IPS-18c (cell line): ENCODE results near the gene RAD51D.
"Not testable (repeated sequence)": the region's sequence is repeated elsewhere in the genome, so short reads cannot be mapped to it uniquely, and the experiment has no call there.

Experiments
- H3K4me3 ChIP-seq: 2 replicates; pipeline ENCODE4 v1.7.0; 2013; ENCODE audit warnings: low read depth, mild to moderate bottlenecking, low read length, moderate library complexity; ENCODE audit not compliant: insufficient read depth
- H3K9me3 ChIP-seq: one replicate; pipeline ENCODE4 v1.6.1; 2013; ENCODE audit warnings: mild to moderate bottlenecking, low read length, moderate library complexity; ENCODE audit not compliant: control insufficient read depth, insufficient read depth

The RAD51D gene

DNA sequence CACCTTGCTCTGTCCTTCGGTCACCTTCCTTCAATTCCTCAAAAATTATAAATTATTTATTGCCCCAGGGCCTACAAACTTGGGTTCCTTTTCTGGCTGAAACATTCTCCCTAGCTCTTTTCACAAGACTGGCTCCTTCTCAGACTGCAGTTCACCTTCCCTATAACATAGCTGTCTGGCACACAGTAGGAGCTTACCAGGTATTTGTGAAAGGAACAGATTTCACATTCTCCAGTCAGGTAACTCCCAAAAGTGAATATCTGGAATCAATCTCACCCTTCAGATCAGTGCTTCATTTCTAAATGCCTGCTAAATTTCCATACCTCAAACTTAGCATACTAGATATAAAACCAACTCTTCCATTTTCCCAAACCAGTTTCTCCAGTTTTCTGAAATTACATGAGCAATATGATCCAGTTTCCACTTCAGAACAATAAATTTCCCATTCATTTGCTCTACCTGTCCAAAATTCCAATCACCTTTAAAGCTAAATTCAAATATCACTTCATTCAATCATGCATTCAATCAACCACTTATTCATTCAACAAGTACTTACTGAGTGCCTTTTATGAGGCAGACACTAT lies 62.2 kb downstream of the RAD51D start:
- Histone ChIP-seq H3K4me3 (no peak overlapping the region), H3K9me3 (no peaks in the 10 kb centered on the region)

DNA sequence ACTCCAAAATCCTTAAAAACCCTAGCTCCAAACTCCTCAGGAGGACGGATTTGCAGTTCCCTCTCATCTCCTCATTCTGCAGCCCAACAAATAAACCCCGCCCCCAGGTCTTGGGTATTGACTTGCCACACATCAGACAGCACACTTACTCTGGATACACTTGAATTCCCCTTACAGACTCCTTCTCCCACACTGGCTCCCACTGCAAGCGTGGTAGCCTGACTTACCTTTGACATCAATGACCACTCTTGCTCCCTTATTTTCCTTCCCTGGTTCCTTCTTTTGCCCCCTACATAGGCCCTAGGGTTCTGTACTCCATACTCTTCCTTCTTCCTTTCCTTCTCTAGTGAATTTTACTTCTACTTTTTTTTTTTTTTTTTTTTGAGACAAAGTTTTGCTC lies 63.6 kb downstream of the RAD51D start:
- Histone ChIP-seq H3K4me3 (no peak overlapping the region), H3K9me3 (no peaks in the 10 kb centered on the region)

DNA sequence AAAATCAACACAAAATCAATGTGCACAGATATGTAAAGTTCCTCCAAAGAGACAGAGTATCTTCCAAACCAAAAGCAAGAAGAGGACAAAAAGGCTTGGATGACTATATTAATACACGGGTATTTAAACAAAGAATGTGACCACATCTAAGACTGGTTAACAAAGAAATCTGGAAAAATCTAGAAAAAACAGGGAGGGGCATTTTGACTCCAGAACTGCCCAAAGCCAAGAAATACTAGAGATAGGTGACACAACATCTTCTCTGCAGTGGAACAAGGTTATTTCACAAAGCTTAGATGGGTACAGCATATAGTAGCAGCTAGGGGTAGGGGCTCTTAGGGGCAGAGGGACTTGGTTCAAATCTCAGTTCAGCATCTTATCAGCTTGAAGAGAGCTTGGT lies 66.5 kb downstream of the RAD51D start:
- Histone ChIP-seq H3K9me3 (no peaks in the 10 kb centered on the region), H3K4me3 (no peak overlapping the region)

DNA sequence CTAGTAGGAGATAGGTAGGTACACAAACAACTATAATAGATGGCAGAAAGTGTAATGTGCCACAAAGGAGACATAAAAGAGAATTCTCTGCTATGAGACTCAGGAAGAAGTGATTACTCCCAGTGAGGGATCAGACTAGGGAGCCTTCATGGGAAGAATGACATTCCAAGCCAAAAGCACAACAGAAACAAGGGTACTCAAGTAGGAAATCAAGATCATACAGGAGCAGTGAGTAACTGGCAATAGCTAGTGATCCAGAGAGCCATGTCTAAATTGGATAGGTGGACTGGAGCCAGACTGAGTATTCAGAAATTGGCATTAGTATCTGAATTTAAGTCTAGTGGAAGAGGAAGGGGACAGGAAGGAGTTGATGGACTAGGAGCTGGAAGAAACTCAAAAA lies 66.9 kb downstream of the RAD51D start:
- Histone ChIP-seq H3K9me3 (no peaks in the 10 kb centered on the region), H3K4me3 (no peak overlapping the region)

DNA sequence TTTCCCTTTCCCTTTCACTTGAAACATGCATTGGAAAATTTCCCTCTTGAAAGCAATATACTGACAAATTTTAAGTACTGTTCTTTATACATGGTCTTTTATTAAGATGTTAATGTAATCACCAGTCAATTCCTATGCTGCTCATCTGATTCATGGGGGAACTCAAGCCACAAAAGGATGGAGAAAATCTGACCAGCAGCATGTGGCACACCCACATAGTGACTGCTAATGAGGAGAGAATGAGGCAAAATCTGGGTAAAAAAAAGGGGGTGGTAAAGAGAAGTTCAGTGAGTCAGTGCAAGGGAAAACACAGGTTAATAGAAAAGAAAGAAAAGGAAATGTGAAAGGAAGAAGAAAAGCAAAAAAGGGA lies 67.4 kb downstream of the RAD51D start:
- Histone ChIP-seq H3K9me3 (no peaks in the 10 kb centered on the region), H3K4me3 (no peak overlapping the region)

DNA sequence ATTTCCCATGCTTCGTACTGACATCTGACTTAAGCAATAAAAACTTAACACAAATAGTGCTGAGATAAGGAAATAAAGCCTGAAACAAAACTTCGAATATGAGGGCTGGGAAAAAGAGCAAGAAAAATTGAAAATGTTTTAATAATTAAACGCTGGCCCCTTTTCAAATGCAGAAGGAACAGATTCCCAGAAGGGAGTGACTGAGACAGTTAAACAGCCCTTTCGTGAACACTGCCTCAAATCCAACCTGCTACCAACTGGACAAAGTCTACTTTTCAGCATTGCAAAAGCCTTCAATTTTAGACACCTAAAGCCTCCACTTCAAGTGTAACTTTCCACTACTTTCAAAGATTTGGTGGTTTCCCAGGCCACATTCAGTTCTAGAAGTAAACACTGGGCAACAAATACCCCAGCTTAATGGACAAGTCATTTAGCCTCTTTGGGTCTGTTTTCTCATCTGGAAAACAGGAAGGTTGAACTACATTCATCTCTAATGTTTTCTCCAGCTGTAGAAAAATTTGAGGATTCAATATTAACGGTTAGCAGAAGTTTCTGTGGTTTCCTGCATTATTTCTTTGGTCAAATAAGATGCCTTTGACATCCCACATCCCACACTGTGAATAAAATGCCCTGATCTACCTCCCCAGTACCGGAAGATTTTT lies 68.0 kb downstream of the RAD51D start:
- Histone ChIP-seq H3K9me3 (no peaks in the 10 kb centered on the region), H3K4me3 (no peak overlapping the region)

DNA sequence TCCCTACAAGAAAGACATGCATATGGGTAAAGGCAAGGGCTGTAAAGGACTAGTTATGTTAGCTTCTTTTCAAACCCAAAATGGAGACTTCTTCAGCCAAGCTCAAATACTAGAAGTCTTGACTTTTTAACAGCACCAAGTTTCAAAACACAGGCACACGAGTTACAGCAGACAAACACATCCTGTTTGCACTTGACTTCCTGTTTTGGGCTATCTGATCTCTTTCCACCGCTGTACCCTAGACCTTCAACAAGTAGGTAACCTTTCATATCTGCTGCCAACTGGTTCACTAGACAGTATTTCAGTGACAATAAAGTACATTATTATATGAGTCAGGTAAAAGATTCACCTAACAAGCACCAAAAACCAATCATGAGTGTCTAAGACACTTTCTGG lies 68.5 kb downstream of the RAD51D start:
- Histone ChIP-seq H3K9me3 (no peaks in the 10 kb centered on the region), H3K4me3 (no peak overlapping the region)

DNA sequence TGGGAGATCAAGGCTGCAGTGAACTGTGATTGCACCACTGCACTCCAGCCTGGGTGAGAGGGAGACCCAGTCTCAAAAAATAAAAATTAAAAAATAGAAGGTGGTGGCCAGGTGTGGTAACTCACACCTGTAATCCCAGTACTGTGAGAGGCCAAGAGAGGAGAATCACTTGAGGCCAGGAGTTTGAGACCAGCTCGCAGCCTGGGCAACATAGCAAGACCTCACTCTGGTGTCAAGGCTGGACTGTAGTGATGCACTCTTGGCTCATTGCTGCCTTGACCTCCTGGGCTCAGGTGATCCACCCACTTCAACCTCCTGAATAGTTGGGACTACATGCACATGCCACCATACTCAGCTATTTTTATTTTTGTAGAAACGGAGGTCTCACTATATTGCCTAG lies 69.5 kb downstream of the RAD51D start:
- H3K4me3 ChIP-seq: no peak overlapping the region
- H3K9me3 ChIP-seq: no peaks in the 10 kb centered on the region

DNA sequence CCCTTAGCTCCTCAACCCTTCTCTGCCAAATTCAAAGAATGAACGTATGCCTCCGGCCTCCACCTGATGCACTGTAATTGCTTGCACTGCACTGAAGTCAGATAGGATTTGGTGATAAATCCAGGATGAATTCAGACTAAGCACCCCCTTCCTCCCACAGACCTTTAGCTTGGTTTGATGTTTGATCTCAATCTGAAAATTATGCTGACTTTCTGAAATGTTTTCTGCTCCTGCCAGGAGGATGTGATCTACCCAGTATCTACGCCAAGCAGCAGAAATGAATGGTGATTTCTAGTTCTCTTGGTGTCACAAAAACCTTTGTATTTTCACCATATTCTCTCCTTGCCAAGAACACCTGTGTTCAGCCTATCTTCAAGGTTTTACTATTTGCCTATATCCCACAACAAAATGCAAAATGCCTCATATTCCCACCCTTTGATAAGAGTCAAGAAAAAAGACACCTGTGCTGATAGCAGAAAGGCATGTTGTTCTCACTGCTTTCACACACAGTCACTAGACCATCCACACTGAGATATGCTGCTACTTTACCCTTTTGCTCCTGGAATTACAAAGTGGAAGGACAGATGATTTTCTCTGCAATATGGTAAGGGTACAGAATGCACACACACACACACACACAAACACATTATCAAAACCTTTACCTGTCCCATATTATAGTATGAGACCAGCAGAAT lies 70.8 kb downstream of the RAD51D start:
- no peaks in the 10 kb centered on the region for H3K9me3 ChIP-seq
- H3K4me3 ChIP-seq: no peak overlapping the region

DNA sequence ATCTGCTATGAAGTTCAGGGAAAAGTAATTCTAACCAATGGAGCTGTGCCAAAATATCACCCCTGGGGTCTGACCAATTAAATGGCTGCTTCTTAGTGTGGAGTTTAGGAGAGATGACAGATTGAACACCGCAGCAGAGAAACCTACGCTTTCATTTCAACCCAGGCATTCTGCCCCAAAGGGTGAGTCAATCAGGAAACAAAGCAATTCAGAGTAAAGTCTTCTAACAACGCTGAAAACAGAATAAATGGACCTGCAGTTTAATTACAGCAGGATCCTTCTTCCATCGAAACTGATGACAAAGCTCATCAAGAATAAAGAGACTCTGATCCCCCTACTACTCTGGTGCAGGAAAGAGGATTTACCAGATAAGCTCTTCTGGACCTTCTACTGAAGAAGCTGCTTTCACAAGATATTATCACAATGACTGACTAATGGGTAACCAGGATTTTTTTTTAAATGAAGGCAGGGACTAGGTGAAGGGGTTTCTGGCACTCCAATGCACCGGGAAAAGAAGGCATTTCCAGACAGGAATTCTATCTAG lies 72.8 kb downstream of the RAD51D start:
- H3K9me3 ChIP-seq: no peaks in the 10 kb centered on the region
- no peak overlapping the region for H3K4me3 ChIP-seq

DNA sequence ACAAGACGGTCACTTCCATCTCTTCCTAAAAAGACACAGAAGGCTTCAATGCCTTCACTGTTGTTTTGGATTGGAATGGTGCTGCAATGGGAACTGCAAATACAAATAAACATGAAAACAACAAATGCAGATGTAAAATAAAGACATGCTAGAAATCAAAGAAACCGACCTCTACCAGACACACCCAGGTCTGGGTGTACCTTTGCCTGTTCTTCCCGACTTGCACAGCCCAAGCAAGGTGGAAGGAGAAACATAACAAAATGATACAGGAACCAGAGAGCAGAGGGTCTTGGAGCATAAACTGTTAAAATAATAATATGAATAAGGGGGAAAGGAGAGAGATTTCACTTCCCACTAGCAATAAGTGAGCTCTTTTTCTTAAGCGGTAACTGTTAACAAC lies 73.4 kb downstream of the RAD51D start:
- no peak overlapping the region for H3K4me3 ChIP-seq
- H3K9me3 ChIP-seq: no peaks in the 10 kb centered on the region

DNA sequence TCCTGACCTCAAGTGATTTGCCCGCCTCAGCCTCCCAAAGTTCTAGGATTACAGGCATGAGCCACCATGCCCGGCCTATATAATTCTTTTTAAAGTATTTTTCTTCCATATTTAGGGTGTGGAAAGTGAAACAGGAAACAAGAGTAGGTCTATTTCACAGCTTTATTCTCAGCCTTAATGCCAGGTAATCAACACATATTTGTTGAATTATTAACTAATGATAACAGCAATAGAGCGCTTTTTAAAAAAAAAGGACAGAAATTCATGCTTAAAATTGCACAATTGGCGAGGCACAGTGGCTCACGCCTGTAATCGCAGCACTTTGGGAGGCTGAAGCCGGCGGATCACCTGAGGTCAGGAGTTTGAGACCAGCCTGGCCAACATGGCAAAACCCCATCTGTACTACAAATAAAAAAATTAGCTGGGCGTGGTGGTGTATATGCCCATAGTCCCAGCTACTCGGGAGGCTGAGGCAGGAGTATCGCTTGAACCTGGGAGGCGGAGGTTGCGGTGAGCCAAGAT lies 74.1 kb downstream of the RAD51D start:
- H3K9me3 ChIP-seq, H3K4me3 ChIP-seq: not testable (repeated sequence)

DNA sequence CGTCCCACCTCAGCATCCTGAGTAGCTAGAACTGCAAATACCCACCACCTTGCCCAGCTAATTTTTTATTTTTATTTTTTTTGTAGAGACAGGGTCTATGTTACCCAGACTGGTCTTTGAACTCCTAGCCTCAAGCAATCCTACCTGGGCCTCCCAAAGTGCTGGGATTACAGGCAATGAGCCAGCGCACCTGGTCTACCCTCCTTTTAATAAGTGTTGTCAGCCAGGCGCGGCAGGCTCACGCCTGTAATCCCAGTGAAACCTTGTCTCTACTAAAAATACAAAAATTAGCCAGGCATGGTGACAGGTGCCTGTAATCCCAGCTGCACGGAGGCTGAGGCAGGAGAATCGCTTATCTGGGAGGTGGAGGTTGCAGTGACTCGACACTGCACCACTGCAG lies 75.5 kb downstream of the RAD51D start:
- Histone ChIP-seq H3K9me3 (no peaks in the 10 kb centered on the region), H3K4me3 (no peak overlapping the region)
